Left colon (tissue), 2 donors: Measurements from ENCODE around the gene CARD11. TPM values are rescaled to one million over a fixed set of nuclear protein-coding genes. Genes with fewer than 3 reads are reported as not detected.

Experiments used
- ATAC-seq: fragments of 200-7000 bp; cut with Tn5 transposase; one replicate; pipeline ENCODE4 v1.9.1; 2020; ENCODE audit warnings: mild to moderate bottlenecking, moderate library complexity
- DNase-seq, 2 donors: peaks; one replicate each; pipeline ENCODE4 v3.0.0-alpha.2; 2020
- intact Hi-C, 2 donors: fragments of 100-400 bp; cut with DNase I in 1 of 2; cut with micrococcal nuclease in 1 of 2; formaldehyde crosslinking; loops; one replicate each; pipeline versions ENCODE4 v1.11.2 to v1.14.0; 2022; cut with DNase I, micrococcal nuclease
- long read RNA-seq: library from polyadenylated mRNA; unstranded; transcript quantifications from one replicate; pipeline ENCODE4 v2.0.0, GENCODE V29; 2021
- total RNA-seq, 2 donors: library from RNA; stranded (reverse); fragmentation: NEBNext Ultra II Directional; extraction: Animal tissue kit (Norgen Biotek cat#: 25700); gene quantifications; one replicate each; pipeline ENCODE4 v1.2.1, GENCODE V29; 2021
- donor health status: DM: no; HTN: no; CAD: no.
- donor health status: DM: yes; HTN: yes; CAD: no.

The CARD11 gene
- 1 to 10 TPM; 2.0 to 2.8 TPM for total RNA-seq
- long read RNA-seq, partial matches to known transcripts, result 1 of 2 reads
- long read RNA-seq, other reads (novel, unspliced or antisense), result 1 of 2 reads

DNA sequence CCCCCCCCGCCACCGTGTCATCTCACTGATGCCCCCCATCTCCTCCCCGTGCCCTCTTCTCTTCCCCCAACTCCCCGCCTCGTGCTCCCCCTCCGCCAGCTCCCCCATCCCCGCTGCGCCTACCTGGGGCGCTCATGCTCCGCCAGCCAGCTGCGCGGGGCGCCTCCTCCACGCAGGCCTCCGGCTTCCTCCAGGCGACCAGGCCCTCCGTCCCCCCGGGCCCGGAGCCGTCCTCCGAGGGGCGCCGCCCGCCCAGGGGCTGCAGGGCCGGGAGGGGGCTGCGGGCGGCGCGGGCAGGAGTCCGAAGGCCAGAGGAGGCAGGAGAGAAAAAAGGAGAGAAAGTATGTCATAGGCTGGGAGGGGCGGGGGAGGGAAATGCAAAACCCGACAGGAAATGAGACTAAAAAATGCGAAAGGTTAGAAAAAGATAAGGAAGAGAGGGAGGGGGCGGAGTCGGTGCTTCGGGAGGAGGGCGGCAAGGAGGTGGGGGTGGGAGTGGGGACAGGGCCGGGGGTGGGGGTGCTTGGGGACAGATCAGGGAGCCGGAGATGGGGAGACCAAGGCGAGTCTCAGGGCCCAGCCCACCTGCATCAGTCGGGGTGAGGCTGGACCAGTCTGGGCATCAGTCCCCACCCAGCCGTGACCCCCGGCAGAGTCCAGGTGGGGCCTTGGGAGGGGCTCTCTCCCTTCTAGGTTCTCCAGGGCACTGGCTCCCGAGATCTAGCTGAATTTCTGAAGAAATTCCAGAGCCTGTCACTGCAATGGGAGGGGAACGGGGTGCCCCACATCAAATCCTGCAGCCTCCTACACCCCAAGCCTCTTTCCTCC is at the start of gene CARD11:
Gene CARD11 (minus strand): TSS at position 324 of the 828 bp plus-strand sequence. CDS start 85,361 bp downstream, outside the sequence.
- ATAC-seq (no peak), DNase-seq (peak in 1 of 2 donors; percentile 41)
- intact Hi-C loops, result no loop called here

DNA sequence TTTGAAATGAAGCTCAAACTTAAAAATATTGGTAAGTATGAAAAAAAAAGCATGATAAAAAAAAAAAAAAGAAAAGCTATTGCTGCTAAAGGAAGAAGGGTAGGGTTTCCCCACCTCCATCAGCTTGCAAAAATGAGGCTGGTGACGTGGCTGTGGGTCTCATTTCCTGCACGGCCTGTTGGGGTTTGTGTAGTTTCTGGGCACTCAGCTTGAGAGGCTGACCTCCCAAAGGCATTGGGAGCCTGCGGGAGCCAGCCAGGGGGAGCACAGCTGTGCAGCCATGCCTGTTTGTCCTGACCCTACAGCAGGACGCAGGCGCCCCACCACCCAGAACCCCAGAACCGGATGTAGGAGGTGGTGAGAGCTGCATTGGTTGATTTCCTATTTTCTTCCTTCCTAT is 48.8 kb upstream of the CARD11 start:
- no peak for ATAC-seq
- intact Hi-C loops, result no loop called here
- DNase-seq, result peak; percentile 34 to 41

DNA sequence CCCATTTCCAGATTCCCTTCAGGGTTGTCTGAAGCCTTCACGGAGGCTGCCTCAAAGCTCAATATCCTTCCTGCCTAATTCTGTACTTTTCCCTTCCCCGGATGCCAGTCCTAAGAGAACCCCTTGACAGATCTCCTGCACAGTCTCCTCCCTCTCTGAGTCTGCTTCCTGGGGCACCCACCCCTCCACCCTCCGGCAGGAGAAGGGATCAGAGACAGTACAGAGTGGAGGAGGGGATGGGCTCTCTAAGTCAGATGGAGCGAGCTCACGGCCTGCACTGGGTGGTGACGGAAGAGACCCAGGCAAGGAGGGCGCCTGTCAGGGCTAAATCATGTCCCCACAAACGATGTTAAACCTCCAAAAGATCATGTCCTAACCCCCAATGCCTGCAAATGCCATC is 48.0 kb upstream of the CARD11 start:
- no peak for ATAC-seq
- intact Hi-C loops, result no loop called here

DNA sequence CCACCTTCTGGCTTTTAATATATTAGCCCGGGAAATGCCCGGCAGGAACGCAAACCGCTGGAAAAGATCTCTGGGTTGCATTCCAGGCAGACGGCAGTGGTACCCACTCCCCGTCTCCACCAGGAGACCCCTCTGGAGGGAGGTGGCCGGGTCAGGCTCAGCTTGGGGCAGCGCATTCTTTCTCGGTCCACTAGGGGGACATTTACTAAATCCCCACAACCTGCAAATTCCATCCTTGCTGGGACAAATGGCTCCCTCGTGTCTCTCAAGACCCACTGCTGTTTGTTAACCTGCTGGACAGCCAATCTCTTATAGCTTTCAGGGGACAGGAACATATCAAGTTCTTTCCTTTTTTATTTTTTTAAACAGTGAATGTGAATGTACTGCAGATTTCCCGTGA is 45.8 kb upstream of the CARD11 start:
- intact Hi-C loops, result no loop called here
- ATAC-seq, result no peak

More for the DNA sequence above, 48.0 kb upstream of the CARD11 start:
- no peak for DNase-seq

DNA sequence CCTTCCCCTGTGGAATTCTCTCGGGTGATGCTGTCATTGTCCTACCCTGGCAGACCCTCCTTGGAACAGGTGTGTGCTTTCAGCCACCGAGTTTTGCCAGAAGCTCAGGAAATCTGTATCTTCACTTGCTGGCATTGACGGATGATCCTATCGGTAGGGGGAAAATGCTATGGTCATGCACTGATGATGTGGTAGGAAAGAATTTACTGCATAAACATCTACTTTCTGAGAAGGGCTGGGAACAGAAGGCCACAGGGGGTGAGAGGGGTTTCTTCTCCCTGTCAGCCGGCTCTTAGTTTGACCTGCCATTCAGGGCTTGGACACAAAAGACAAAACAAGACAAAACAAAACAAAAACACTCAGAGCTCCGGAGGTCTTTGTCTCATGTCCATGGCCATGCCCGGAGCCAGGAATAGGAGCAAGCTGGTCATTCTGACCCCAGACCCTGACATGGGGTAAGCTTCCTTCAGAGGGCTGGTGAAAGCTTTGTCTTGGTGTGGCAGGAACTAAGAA is 43.6 kb upstream of the CARD11 start:
- DNase-seq (no peak), ATAC-seq (no peak)
- intact Hi-C loops, result no loop called here

More for the DNA sequence above, 45.8 kb upstream of the CARD11 start:
- no peak for DNase-seq

DNA sequence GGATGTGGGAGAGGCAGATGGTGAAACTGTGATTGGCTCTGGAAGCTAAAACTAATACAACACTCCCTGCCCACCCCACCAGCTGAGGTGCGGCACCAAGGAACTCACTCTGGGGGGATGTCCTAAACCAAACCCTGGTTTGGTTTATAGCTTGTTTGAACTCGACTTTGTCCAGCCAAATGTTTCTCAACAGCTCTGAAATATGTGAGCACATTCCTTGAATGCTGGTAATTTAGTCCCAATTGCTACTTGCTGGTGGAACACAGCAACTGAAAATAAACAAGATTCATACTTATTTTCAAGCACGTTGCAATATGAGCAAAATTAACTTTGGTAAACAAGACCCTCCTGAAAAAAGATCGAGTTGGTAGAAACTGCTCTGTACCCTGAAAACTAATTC is 39.7 kb upstream of the CARD11 start:
- DNase-seq (no peak), ATAC-seq (no peak)
- intact Hi-C loops, result no loop called here

DNA sequence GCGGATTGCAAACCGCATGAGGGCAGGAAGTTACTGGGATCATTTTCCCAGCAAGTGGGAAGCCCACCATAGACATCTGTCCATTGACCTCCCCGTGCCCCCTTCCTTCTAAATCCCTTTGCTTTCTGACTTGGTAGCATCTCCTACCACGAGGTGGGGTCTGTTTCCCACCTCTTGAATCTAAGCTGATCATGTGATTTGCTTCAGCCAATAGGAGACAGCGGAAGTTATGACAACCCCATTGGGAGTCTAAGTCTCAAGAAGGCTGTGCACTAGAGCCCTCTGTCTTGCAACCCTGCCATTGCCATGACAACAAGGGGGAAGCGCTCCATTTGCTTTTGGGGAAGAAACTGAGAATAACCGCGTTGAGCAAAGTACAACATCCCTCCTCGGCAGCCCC is 39.2 kb upstream of the CARD11 start:
- no peak for DNase-seq
- ATAC-seq, result no peak
- intact Hi-C loops, result no loop called here

DNA sequence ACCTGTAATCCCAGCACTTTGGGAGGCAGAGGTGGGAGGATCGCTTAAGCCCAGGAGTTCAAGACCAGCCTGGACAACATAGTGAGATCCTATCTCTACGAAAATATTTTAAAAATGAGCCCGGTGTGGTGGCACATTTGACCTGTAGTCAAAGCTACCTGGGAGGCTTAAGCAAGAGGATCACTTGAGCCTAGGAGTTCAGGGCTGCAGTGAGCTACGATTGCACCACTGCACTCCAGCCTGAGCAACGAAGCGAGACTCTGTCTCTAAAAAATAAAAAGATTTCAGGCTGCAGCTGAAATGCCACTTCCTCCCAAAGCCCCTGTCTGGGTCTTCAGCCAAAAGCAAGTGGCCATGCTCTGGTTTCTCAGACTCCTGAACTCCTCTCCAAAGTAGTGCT is 38.7 kb upstream of the CARD11 start:
- intact Hi-C loops, result no loop called here
- no peak for ATAC-seq
- DNase-seq, result no peak

DNA sequence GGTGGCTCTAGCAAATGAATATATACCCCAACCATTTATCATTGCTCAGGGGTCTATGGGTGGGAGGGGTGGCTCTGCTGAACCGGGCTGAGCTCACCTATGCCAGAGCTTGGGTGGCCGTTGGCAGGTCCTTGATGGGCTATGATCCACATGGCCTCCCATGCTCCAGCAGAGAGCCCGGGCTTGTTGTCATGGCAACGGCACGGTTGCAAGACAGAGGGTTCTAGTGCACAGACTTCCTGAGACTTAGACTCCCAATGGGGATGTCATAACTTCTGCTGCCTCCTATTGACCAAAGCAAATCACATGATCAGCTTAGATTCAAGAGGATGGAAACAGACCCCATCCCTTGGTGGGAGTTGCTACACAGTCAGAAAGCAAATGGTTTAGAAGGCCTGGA is 36.4 kb upstream of the CARD11 start:
- intact Hi-C loops, result no loop called here
- ATAC-seq (no peak), DNase-seq (no peak)

DNA sequence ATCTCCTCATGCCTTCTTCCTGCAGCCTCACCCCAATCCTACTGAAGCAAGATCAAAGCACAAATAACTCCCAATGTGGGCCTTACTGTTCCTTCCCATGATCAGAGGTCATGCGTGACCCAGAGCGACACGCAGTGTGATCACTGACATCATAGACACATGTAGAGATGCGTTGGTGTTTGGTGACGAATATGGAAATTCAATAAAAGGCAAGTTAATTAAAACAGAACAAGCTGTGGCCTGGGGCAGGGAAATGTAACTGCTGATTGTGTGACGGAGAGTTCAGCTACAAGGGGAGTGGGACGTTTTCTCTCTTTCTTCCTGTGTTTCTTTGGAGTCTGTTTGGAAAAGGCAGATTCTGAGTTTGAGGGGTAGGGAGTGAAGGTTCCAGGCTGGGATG is 34.8 kb upstream of the CARD11 start:
- no peak for DNase-seq
- intact Hi-C loops, result no loop called here
- ATAC-seq, result no peak

DNA sequence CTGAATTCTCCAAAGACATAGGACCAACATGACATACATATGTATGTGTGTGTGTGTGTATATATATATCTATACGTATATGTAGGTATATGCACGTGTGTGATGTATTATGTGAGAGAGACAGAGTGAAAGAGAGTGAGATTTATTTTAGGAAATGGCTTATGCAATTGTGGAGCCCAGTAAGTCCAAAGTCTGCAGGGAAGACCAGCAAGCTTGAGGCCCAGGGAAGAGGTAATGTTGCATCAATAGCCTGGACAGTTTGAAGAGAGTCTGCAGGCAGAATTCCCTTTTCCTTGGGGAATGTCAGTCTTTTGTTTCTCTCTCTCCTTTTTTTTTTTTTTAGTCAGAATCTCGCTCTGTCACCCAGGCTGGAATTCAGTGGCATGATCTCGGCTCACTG is 33.0 kb upstream of the CARD11 start:
- DNase-seq (no peak), ATAC-seq (no peak)
- intact Hi-C loops, result no loop called here

DNA sequence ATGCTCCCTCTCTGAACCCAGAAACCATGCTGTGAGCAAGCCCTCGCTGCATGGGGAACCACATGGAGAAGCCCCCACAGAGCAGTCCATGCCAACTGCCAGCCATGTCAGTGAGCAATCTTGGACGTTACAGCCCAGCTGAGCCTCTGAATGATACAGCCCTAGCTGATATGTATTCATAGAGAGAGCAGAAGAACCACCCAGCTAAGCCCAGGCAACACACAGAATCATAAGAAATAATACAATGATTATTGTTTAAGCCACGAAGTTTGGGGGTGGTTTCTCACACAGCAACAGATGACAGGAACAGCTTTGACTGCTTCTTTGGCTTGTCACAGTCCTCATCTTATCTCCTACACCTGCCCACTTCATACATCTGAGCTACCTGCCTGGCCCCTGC is 32.5 kb upstream of the CARD11 start:
- intact Hi-C loops, result no loop called here
- ATAC-seq (no peak), DNase-seq (no peak)

DNA sequence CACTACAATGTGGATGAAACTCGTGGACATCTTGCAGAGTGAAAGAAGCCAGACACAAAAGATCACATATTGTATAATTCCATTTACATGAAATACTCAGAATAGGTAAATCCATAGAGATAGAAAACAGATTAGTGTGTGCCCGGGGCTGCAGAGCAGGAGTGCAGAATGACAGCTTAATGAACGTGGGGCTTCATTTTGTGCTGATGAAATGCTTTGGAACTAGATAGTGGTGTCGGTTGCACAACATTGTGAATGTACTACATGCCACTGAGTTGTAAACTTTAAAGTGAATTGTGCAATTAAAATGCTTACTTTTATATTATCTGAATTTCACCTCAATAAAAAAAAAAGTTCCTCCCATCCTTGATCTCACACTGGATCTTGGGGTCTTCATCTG is 31.8 kb upstream of the CARD11 start:
- no peak for ATAC-seq

DNA sequence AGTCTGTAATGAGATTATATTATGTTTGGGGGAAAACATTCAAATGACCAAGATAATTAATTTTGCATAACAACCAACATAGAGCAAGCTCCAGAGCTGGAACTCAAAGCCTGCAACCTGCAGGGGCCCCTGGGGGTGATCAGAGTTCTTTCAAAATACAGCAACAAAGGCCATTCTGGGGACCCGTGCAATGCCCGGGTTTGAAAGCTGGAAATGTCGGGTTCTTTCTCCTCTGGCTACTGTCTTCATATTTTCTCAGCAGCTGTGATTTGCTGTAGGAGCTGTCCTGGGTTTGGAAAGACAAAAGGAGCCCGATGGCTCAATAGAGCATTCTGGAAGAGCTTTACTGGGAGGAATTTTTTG is 30.8 kb upstream of the CARD11 start:
- intact Hi-C loops, result no loop called here
- no peak for DNase-seq
- no peak for ATAC-seq

More for the DNA sequence above, 31.8 kb upstream of the CARD11 start:
- DNase-seq, result no peak
- intact Hi-C loops, result no loop called here

DNA sequence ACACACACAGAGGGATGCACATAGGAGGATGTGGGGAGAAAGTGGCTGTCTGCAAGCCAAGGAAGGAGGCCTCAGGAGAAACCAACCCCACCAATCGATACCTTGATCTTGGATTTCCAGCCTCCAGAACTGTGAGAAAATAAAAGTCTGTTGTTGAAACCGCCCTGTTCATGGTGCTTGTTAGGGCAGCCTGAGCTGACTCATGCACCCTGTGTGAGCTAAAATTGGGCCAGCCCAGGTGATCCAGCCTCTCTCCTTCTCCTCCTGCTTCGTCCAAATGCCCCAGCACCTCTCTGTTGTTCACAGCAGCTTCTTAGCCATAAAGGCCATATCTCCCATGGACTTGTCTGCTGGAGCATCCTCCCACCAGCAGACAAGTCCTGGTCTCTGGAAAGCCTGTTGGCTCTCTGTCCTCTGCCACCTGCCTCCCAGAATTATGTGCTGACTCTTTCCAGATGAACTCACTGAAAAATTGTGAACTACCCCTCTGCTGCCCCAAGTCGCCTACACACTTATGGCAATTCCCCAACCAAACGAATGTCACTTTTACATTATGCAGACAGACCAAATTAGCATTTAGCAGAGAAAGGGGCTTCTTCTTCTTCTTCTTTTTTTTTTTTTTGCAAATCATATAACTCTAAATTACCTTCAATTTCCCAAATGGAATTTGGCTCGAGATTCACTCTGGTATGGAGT is 30.2 kb upstream of the CARD11 start:
- intact Hi-C loops, result no loop called here
- ATAC-seq (no peak), DNase-seq (no peak)

DNA sequence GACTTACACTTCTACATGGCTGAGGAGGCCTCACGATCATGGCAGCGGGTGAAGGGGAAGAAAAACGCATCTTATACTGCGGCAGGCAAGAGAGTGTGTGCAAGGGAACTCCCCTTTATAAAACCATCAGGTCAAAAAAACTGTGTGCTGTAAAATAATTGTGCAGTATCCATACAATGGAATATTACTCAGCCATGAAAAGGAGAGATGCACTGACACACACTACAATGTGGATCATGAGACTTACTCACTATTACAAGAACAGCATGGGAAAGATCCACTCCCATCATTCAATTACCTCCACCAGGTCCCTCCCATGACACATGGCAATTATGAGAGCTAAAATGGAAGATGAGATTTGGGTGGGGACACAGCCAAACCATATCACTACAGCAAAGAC is 27.2 kb upstream of the CARD11 start:
- intact Hi-C loops, result no loop called here
- DNase-seq (no peak), ATAC-seq (no peak)

DNA sequence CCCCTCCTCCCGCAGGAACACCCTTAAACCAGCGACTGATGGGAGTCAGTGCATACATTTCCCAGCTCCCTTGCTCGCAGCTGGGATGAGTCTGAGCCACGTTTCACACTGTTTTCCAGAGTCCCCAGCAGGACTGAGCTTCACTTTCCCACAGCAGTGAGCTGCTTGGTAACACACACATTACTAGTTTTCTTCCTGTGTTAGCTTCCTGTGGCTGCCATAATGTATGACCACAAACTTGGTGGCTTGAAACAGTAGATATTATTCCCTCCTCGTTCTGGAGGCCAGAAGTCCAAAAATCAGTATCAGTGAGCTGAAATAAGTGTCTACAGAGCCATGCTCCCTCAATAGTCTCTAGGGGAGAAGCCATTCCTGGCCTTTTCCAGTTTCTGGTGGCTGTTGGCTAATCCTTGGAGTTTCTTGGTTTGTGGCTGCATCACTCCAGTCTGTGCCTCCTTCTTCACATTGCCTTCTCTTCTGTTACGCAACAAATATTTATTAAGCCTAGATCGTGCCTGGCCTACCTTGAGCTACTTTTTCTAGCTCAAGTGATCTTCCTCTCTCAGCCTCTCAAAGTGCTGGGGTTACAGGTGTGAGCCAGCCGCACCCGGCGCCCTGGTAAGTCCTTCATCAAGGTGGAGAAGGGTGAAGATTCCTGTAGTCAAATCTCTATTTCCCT is 26.2 kb upstream of the CARD11 start:
- intact Hi-C loops, result no loop called here
- DNase-seq, result no peak
- no peak for ATAC-seq

DNA sequence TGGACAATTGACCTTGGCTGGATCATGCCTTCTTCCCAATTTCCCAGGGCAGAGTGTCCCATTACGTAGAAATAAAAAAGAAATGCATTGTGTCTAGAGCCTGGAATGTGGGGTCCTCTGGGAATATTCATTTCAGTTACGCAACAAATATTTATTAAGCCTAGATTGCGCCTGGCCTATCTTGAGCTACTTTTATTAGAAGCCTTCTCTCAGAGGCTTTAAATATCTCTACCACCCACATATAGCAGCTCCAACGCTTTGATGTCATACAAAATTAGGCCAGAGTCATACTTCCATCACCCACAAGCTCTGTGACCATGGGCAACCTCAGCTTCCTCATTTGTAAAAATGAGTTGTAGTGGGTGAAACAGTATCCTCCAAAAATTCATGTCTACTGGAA is 24.9 kb upstream of the CARD11 start:
- intact Hi-C loops, result no loop called here
- ATAC-seq (no peak), DNase-seq (no peak)

DNA sequence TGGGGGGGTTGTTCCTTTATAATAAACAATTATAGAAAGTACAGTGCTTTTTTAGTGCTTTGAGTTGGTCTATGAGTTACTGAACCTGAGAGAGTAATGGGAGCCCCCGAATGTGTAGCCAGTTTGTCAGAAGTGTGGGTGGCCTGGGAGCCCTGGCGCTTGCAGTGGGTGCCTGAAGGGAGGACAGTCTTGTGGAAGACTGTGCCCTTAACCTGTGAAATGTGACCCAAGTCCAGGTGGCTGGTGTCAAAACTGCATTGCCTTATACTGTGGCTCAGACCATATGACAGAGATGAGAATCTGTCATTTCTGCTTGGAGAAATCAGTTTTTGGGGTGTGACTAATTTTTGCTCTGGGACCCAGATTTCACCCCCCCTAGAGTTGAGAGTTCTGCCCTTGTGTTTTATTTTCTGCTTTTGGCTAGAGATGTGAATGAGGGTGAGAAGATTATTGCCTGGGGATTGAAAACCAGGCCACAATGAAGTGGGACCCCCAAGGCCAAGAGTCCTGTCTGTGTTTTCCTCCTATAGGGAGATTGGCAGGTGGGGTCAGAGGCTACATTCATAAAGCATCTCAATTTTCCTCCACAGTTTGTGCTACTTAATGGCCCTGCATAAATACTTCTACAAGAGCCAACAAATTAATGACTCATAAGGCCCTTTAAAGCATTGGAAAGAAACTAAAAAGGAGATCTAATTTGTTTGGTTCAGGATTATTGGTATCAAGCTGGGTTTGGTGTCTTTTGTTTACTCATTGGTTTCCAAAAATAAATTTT is 24.1 kb upstream of the CARD11 start:
- intact Hi-C loops, result no loop called here
- DNase-seq (no peak), ATAC-seq (no peak)
